ENCODE results near the gene CCSER1.

- TF ChIP-seq, protein P1, sequence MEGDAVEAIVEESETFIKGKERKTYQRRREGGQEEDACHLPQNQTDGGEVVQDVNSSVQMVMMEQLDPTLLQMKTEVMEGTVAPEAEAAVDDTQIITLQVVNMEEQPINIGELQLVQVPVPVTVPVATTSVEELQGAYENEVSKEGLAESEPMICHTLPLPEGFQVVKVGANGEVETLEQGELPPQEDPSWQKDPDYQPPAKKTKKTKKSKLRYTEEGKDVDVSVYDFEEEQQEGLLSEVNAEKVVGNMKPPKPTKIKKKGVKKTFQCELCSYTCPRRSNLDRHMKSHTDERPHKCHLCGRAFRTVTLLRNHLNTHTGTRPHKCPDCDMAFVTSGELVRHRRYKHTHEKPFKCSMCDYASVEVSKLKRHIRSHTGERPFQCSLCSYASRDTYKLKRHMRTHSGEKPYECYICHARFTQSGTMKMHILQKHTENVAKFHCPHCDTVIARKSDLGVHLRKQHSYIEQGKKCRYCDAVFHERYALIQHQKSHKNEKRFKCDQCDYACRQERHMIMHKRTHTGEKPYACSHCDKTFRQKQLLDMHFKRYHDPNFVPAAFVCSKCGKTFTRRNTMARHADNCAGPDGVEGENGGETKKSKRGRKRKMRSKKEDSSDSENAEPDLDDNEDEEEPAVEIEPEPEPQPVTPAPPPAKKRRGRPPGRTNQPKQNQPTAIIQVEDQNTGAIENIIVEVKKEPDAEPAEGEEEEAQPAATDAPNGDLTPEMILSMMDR (conservative IDR thresholded peaks at IDR 0.05 in 1 of 2, IDR thresholded peaks at IDR 0.05 in 1 of 2; ENCODE audit: low read depth in 1 of 2, low read length in 2 of 2), result no peak
- TF ChIP-seq EZH2 (IDR thresholded peaks at IDR 0.05; ENCODE audit: low read length, missing control alignments), result no peak
Measured at GRCh38 chr4:90121676-90122354, 5.4 kb upstream of the CCSER1 start.

Data from fibroblast of lung (primary cell).